Transverse colon (tissue), 4 donors: ENCODE measurements around the gene OR52W1. TPM values are rescaled to one million over a fixed set of nuclear protein-coding genes. Genes with fewer than 3 reads are reported as not detected.

ENCODE experiments used
- total RNA-seq, 4 donors: library from RNA; depleted of rRNA; stranded (reverse); fragments of >200 nt; gene quantifications; one replicate each; pipeline ENCODE4 v1.1.0, GENCODE V29; 2016

OR52W1 gene
- total RNA-seq, 4 donors from 2014 or later, result not detected

Other genes starting within 250 kb of the OR52W1 start
- gene OR56A5, start 230.7 kb upstream of the OR52W1 start, total RNA-seq, result not detected
- not detected for gene OR52L1, start 212.2 kb upstream of the OR52W1 start, total RNA-seq
- under 1 TPM in 1 of 4 donors, not detected in 3; 0.14 TPM for gene OR56A4, start 192.3 kb upstream of the OR52W1 start, total RNA-seq
- gene OR56A1, start 168.5 kb upstream of the OR52W1 start, total RNA-seq, result under 1 TPM in 1 of 4 donors, not detected in 3; 0.14 TPM
- not detected for gene OR56B4, start 91.5 kb upstream of the OR52W1 start, total RNA-seq
- gene OR52B2, start 28.9 kb upstream of the OR52W1 start, total RNA-seq, result 1 to 10 TPM in 1 of 4 donors, under 1 TPM in 1, not detected in 2; 0.41 to 1.6 TPM
- gene C11orf42, start 6.3 kb downstream of the OR52W1 start, total RNA-seq, result not detected
- 100 to 1,000 TPM; 190 to 681 (median 228) TPM for gene FHIP1B, start 35.4 kb downstream of the OR52W1 start, total RNA-seq
- gene CNGA4, start 39.9 kb downstream of the OR52W1 start, total RNA-seq, result under 1 TPM in 1 of 4 donors, not detected in 3; 0.14 TPM
- under 1 TPM in 1 of 4 donors, not detected in 3; 0.48 TPM for gene CCKBR, start 60.6 kb downstream of the OR52W1 start, total RNA-seq
- gene CAVIN3, start 121.3 kb downstream of the OR52W1 start, total RNA-seq, result 100 to 1,000 TPM in 1 of 4 donors, 10 to 100 TPM in 2, 1 to 10 TPM in 1; 8.2 to 124 (median 31.0) TPM
- gene SMPD1, start 191.2 kb downstream of the OR52W1 start, total RNA-seq, result 10 to 100 TPM; 27.7 to 67.0 (median 43.2) TPM
- gene APBB1, start 219.9 kb downstream of the OR52W1 start, total RNA-seq, result 10 to 100 TPM in 3 of 4 donors, 1 to 10 TPM in 1; 9.0 to 18.3 (median 12.0) TPM
- gene HPX, start 241.8 kb downstream of the OR52W1 start, total RNA-seq, result 1 to 10 TPM in 2 of 4 donors, not detected in 2; 1.8 to 4.6 TPM